Keratinocyte (primary cell): ENCODE measurements around the gene SIPA1L3. TPM values are rescaled to one million over a fixed set of nuclear protein-coding genes. Genes with fewer than 3 reads are reported as not detected.

Experiments used
- DNase-seq: peaks from one replicate; pipeline ENCODE4 v3.0.0-alpha.2; 2011; ENCODE audit warnings: low read depth, missing footprints, low spot score
- FAIRE-seq: peaks from 2 replicates; lab custom pipeline; 2011; peaks lifted over from hg19 to GRCh38; lab: Jason Lieb, UNC
- H2AFZ ChIP-seq: 2 replicates; pipeline ENCODE4 v1.6.0; 2012; ENCODE audit warnings: low read length, control low read depth, inconsistent platforms; ENCODE audit not compliant: control insufficient read depth
- H3K27ac ChIP-seq: 2 replicates; pipeline ENCODE4 v1.5.1; 2011; ENCODE audit warnings: low read length; ENCODE audit not compliant: control insufficient read depth, insufficient read depth
- H3K27me3 ChIP-seq: 3 replicates; pipeline ENCODE4 v1.6.0; 2011; ENCODE audit warnings: low read length; ENCODE audit not compliant: control insufficient read depth, insufficient read depth; ENCODE audit errors: extremely low read depth
- H3K36me3 ChIP-seq, 2 experiments: 2 replicates in 1 of 2; 3 replicates in 1 of 2; pipeline ENCODE4 v1.5.1; 2011; ENCODE audit warnings: low read length in 2 of 2, mild to moderate bottlenecking in 1 of 2; ENCODE audit not compliant: control insufficient read depth in 2 of 2, insufficient read depth in 2 of 2; ENCODE audit errors: extremely low read depth in 1 of 2
- H3K4me1 ChIP-seq: 3 replicates; pipeline ENCODE4 v1.5.1; 2011; ENCODE audit warnings: low read length; ENCODE audit not compliant: control insufficient read depth, insufficient read depth; ENCODE audit errors: extremely low read depth
- H3K4me2 ChIP-seq: 3 replicates; pipeline ENCODE4 v1.6.0; 2011; ENCODE audit warnings: low read depth, low read length; ENCODE audit not compliant: control insufficient read depth, insufficient read depth; ENCODE audit errors: extremely low read depth
- H3K4me3 ChIP-seq, 3 experiments: fragments of 200-600 bp in 1 of 3; sonication (generic) in 1 of 3; 2 replicates in 2 of 3; 3 replicates in 1 of 3; pipeline ENCODE4 v1.5.1; 2011 to 2016; ENCODE audit warnings: low read length in 3 of 3, mild to moderate bottlenecking in 3 of 3, control low read depth in 2 of 3, inconsistent platforms in 1 of 3, low read depth in 1 of 3, mixed read lengths in 1 of 3, mixed run types in 1 of 3, moderate library complexity in 1 of 3; ENCODE audit not compliant: control insufficient read depth in 2 of 3, insufficient read depth in 2 of 3; ENCODE audit errors: extremely low read depth in 1 of 3
- H3K79me2 ChIP-seq: 2 replicates; pipeline ENCODE4 v1.6.0; 2012; ENCODE audit warnings: low read length; ENCODE audit not compliant: control insufficient read depth, insufficient read depth
- H3K9ac ChIP-seq: 3 replicates; pipeline ENCODE4 v1.6.0; 2011; ENCODE audit warnings: low read length; ENCODE audit not compliant: control insufficient read depth, insufficient read depth; ENCODE audit errors: extremely low read depth
- H3K9me1 ChIP-seq: 3 replicates; pipeline ENCODE4 v1.6.0; 2011; ENCODE audit warnings: low read length; ENCODE audit not compliant: control insufficient read depth, insufficient read depth; ENCODE audit errors: extremely low read depth
- H3K9me3 ChIP-seq: 2 replicates; pipeline ENCODE4 v1.5.1; 2012; ENCODE audit warnings: low read depth, low read length; ENCODE audit not compliant: control insufficient read depth
- H4K20me1 ChIP-seq: 3 replicates; pipeline ENCODE4 v1.6.0; 2011; ENCODE audit warnings: low read length; ENCODE audit not compliant: control insufficient read depth, insufficient read depth; ENCODE audit errors: extremely low read depth
- EZH2 ChIP-seq: IDR thresholded peaks from one replicate; pipeline ENCODE4 v1.6.1; 2012; ENCODE audit warnings: inconsistent platforms, mild to moderate bottlenecking, low read length, moderate library complexity
- dilution Hi-C: fragments of 300-500 bp; cut with MboI; formaldehyde crosslinking; loops from one replicate; pipeline ENCODE4 v1.7.0; 2020; ENCODE audit warnings: low sequenced_read_pairs; ENCODE audit not compliant: extremely low pct_ligation_motif_present
- polyA plus RNA-seq, 5 experiments: library from polyadenylated mRNA; depleted of rRNA in 3 of 5; stranded (reverse) in 3 of 5; stranded (forward) in 1 of 5; unstranded in 1 of 5; fragments of >200 nt; gene quantifications; 1 replicate in 1 of 5; 2 replicates in 3 of 5; 3 replicates in 1 of 5; pipeline versions ENCODE4 v1.2.1 to v1.2.3, GENCODE V29; 2011 to 2012; ENCODE audit warnings: missing spikeins in 2 of 5, low read depth in 1 of 5, low replicate concordance in 1 of 5
- TF ChIP-seq, protein P1 (sequence below), 3 experiments: IDR thresholded peaks in 1 of 3; conservative IDR thresholded peaks in 1 of 3; optimal IDR thresholded peaks in 1 of 3; 2 replicates in 2 of 3; 3 replicates in 1 of 3; pipeline versions ENCODE3 to v1.5.1; 2011; ENCODE audit warnings: low read length in 3 of 3, mild to moderate bottlenecking in 3 of 3, moderate library complexity in 2 of 3, control low read depth in 1 of 3, inconsistent platforms in 1 of 3; ENCODE audit not compliant: insufficient read depth in 2 of 3; ENCODE audit errors: extremely low read depth in 1 of 3

Gene SIPA1L3
- polyA plus RNA-seq, 1 donor (not counting 4 experiments of a cell fraction or from before 2014, with no cell fraction given): 8.0 TPM

DNA sequence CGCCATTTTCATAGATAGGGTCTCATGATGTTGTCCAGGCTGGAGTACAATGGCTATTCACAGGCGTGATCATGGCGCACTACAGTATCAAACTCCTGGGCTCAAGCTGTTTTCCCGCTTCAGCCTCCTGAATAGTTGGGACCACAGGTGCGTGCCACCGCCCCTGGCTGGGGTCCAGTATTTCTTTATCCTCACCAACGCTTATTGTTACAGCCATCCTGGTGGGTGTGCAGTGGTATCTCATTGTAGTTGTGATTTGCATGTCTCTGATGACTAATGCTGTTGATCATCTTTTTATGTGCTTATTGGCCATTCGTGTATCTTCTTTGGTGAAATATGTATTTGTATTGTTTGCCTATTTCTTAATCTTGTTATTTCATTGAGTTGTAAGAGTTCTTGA is 49.0 kb downstream of the SIPA1L3 start:
- no peaks in the 10 kb centered on the region for H3K9me3 ChIP-seq
- H3K27ac ChIP-seq: no peak overlapping the region
- H3K4me1 ChIP-seq: peaks cover 4% of the 10 kb centered on the region
- H3K4me3 ChIP-seq: no peak overlapping the region
- no peaks in the 10 kb centered on the region for H4K20me1 ChIP-seq
- no peak overlapping the region for H2AFZ ChIP-seq
- TF ChIP-seq, protein P1, sequence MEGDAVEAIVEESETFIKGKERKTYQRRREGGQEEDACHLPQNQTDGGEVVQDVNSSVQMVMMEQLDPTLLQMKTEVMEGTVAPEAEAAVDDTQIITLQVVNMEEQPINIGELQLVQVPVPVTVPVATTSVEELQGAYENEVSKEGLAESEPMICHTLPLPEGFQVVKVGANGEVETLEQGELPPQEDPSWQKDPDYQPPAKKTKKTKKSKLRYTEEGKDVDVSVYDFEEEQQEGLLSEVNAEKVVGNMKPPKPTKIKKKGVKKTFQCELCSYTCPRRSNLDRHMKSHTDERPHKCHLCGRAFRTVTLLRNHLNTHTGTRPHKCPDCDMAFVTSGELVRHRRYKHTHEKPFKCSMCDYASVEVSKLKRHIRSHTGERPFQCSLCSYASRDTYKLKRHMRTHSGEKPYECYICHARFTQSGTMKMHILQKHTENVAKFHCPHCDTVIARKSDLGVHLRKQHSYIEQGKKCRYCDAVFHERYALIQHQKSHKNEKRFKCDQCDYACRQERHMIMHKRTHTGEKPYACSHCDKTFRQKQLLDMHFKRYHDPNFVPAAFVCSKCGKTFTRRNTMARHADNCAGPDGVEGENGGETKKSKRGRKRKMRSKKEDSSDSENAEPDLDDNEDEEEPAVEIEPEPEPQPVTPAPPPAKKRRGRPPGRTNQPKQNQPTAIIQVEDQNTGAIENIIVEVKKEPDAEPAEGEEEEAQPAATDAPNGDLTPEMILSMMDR (optimal IDR thresholded peaks at IDR 0.05 in 1 of 3, IDR thresholded peaks at IDR 0.05 in 1 of 3, conservative IDR thresholded peaks at IDR 0.05 in 1 of 3; ENCODE audit: extremely low read depth in 1 of 3, insufficient read depth in 2 of 3, low read length in 3 of 3): no peak
- TF ChIP-seq EZH2: no peak
- dilution Hi-C loops: no loop called here
- no peaks in the 10 kb centered on the region for H3K36me3 ChIP-seq
- H3K4me2 ChIP-seq: no peak overlapping the region
- H3K9ac ChIP-seq: no peak overlapping the region
- peaks cover 16% of the 10 kb centered on the region for H3K79me2 ChIP-seq
- H3K27me3 ChIP-seq: no peaks in the 10 kb centered on the region
- DNase-seq: no peak
- no peaks in the 10 kb centered on the region for H3K9me1 ChIP-seq
- no peak for FAIRE-seq

DNA sequence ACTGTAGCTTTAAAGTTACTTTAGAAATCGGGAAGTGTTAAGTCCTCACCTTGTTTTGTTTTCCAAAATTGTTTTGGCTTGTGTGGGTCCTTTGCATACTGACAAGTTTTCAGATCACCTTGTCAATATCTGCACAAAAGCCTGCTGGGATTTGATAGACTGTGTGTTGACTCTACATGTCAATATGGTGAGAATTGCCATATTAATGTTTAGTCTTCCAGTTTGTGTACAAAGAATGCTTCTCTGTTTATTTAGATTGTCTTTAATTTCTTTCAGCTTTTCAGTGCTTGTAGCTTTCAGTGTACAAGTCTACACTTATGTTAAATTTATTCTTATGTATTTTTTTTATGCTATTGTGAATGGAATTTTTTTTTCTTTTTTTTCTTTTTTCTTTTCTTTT is 50.2 kb downstream of the SIPA1L3 start:
- peaks cover 19% of the 10 kb centered on the region for H3K79me2 ChIP-seq
- H3K27ac ChIP-seq: no peak overlapping the region
- TF ChIP-seq, protein P1 (optimal IDR thresholded peaks at IDR 0.05 in 1 of 3, IDR thresholded peaks at IDR 0.05 in 1 of 3, conservative IDR thresholded peaks at IDR 0.05 in 1 of 3; ENCODE audit: extremely low read depth in 1 of 3, insufficient read depth in 2 of 3, low read length in 3 of 3): no peak
- TF ChIP-seq EZH2: no peak
- no peak overlapping the region for H3K9ac ChIP-seq
- no peaks in the 10 kb centered on the region for H3K9me1 ChIP-seq
- DNase-seq: no peak
- dilution Hi-C loops: no loop called here
- no peak overlapping the region for H2AFZ ChIP-seq
- no peak overlapping the region for H3K4me2 ChIP-seq
- H4K20me1 ChIP-seq: no peaks in the 10 kb centered on the region
- FAIRE-seq: no peak
- H3K4me1 ChIP-seq: peaks cover 4% of the 10 kb centered on the region
- H3K9me3 ChIP-seq: no peaks in the 10 kb centered on the region
- no peaks in the 10 kb centered on the region for H3K27me3 ChIP-seq
- no peak overlapping the region for H3K4me3 ChIP-seq
- no peaks in the 10 kb centered on the region for H3K36me3 ChIP-seq
